AG04450 (cell line): Measurements from ENCODE around the gene FN3K. TPM values are rescaled to one million over a fixed set of nuclear protein-coding genes. Genes with fewer than 3 reads are reported as not detected.

Experiments
- CTCF ChIA-PET: fragments of 300-600, 350-600 bp; formaldehyde crosslinking; extraction: SDS; loops from one replicate; lab custom pipeline; 2022; ENCODE audit warnings: antibody characterized with exemption, inconsistent platforms; lab: Charles Lee
- POLR2A ChIA-PET: fragments of 350-600 bp; formaldehyde crosslinking; extraction: SDS; loops from one replicate; lab custom pipeline; 2021; ENCODE audit warnings: antibody characterized with exemption, inconsistent platforms; lab: Yijun Ruan, JAX
- DNase-seq: peaks from one replicate; pipeline ENCODE4 v3.0.0-alpha.2; 2011; ENCODE audit warnings: low read depth, low spot score
- H3K27ac ChIP-seq: one replicate; pipeline ENCODE4 v1.5.1; 2012; ENCODE audit warnings: low read depth, low read length, control low read depth
- H3K27me3 ChIP-seq: one replicate; pipeline ENCODE4 v1.6.0; 2012; ENCODE audit warnings: low read length; ENCODE audit not compliant: control insufficient read depth, insufficient read depth
- H3K4me3 ChIP-seq: 2 replicates; pipeline ENCODE4 v1.5.1; 2011; ENCODE audit warnings: mild to moderate bottlenecking, low read depth, low read length, control low read depth
- H3K9me3 ChIP-seq: 2 replicates; pipeline ENCODE4 v1.5.1; 2012; ENCODE audit warnings: low read length; ENCODE audit not compliant: control insufficient read depth, insufficient read depth
- CTCF ChIP-seq: IDR thresholded peaks from 2 replicates; pipeline ENCODE4 v1.5.1; 2011; ENCODE audit warnings: low read depth, low read length, control low read depth, inconsistent platforms
- polyA plus RNA-seq: library from polyadenylated mRNA; depleted of rRNA; stranded (reverse); fragments of >200 nt; gene quantifications from 2 replicates; pipeline ENCODE4 v1.2.3, GENCODE V29; 2011

FN3K gene
- polyA plus RNA-seq, 1 experiment, result 1.6 TPM

GRCh38 chr17:82698065-82698973 lies 37.1 kb upstream of the FN3K start, which contains the start of gene RAB40B:
Gene RAB40B (minus strand): TSS chr17:82698698. CDS start chr17:82698596, 102 bp downstream.
- Histone ChIP-seq H3K27me3 (peaks cover 9% of the 10 kb centered on the region), H3K27ac (no peak within 1 kb of the TSS), H3K9me3 (peaks cover 29% of the 10 kb centered on the region), H3K4me3 (peak within 1 kb of the TSS; percentile 69)
- CTCF ChIA-PET, result no interaction called here
- DNase-seq, result peak; percentile 96
- no peak for TF ChIP-seq CTCF
- POLR2A ChIA-PET, result interaction anchor here (0.6 kb wide), 1 partner anchor 10 kb away, joined by 4 read pairs; no protein-coding TSS in a partner anchor

- no peak for TF ChIP-seq CTCF
- H3K4me3 ChIP-seq, result peak overlapping the region; percentile 68
- POLR2A ChIA-PET, result interaction anchor here (0.6 kb wide), 1 partner anchor 10 kb away, joined by 4 read pairs; no protein-coding TSS in a partner anchor
- peaks cover 9% of the 10 kb centered on the region for H3K27me3 ChIP-seq
- CTCF ChIA-PET, result no interaction called here
- peaks cover 28% of the 10 kb centered on the region for H3K9me3 ChIP-seq
- no peak overlapping the region for H3K27ac ChIP-seq
- no peak for DNase-seq
Observed at GRCh38 chr17:82698974-82699442, 36.4 kb upstream of the FN3K start.

GRCh38 chr17:82699551-82699950 lies 35.9 kb upstream of the FN3K start:
- no peak for TF ChIP-seq CTCF
- Histone ChIP-seq H3K4me3 (peak overlapping the region; percentile 68), H3K27ac (no peak overlapping the region), H3K9me3 (peaks cover 23% of the 10 kb centered on the region), H3K27me3 (peaks cover 9% of the 10 kb centered on the region)
- ChIA-PET POLR2A (no interaction called here), CTCF (no interaction called here)
- DNase-seq, result no peak

- Histone ChIP-seq H3K27me3 (peaks cover 3% of the 10 kb centered on the region), H3K4me3 (no peak overlapping the region), H3K9me3 (peaks cover 2% of the 10 kb centered on the region), H3K27ac (peak overlapping the region; percentile 2)
- CTCF ChIA-PET, result no interaction called here
- no peak for DNase-seq
- POLR2A ChIA-PET, result interaction anchor here (0.5 to 1.1 kb wide), 3 partner anchors 9 to 21 kb away, joined by 3 to 8 read pairs (median 5); no protein-coding TSS in a partner anchor
- TF ChIP-seq CTCF, result no peak
Observed at GRCh38 chr17:82702231-82702927, 33.0 kb upstream of the FN3K start.
